Measurements from ENCODE around the gene PSG1. TPM values are rescaled to one million over a fixed set of nuclear protein-coding genes. Genes with fewer than 3 reads are reported as not detected.
A peak's percentile ranks its signal among the peaks of the same experiment; 100 is the strongest.
"Not testable (repeated sequence)": the region's sequence is repeated elsewhere in the genome, so short reads cannot be mapped to it uniquely, and the experiment has no call there.

Gene PSG1
- total RNA-seq, 2 experiments from 2014 or later, result not detected

DNA sequence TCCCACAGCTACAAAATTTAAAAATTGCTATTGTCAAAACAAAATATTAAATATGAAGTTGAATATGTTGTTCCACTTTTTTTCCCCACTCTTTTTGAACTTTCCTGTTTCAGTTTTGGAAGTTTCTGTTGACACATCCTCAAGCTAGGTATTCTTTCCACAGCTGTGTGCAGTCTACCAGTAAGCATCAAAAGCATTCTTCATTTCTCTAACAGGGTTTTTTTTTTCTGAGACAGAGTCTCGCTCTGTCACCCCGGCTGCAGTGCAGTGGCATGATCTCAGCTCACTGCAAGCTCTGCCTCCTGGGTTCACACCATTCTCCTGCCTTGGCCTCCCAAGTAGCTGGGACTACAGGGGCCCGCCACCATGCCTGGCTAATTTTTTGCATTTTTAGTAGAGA is 5.4 kb downstream of the PSG1 start:
- H3K9me3 Mint-ChIP-seq; H3K27ac Mint-ChIP-seq; H3K4me3 Mint-ChIP-seq; H3K36me3 Mint-ChIP-seq; ATAC-seq (ENCODE audit: low read depth); H3K27me3 Mint-ChIP-seq; H3K4me1 Mint-ChIP-seq; DNase-seq; POLR2A ChIA-PET: not testable (repeated sequence)

- no peaks in the 10 kb centered on the region for H3K9me3 Mint-ChIP-seq
- no peaks in the 10 kb centered on the region for H3K36me3 Mint-ChIP-seq
- H3K4me3 Mint-ChIP-seq, result no peak overlapping the region
- no peaks in the 10 kb centered on the region for H3K4me1 Mint-ChIP-seq
- no peak for DNase-seq
- POLR2A ChIA-PET, result no interaction called here
- no peaks in the 10 kb centered on the region for H3K27me3 Mint-ChIP-seq
- ATAC-seq (ENCODE audit: low read depth), result no peak
- H3K27ac Mint-ChIP-seq, result no peak overlapping the region
Observed at GRCh38 chr19:42872608-42873007, 6.9 kb downstream of the PSG1 start.

- Mint-ChIP-seq H3K27me3 (no peaks in the 10 kb centered on the region), H3K4me1 (no peaks in the 10 kb centered on the region), H3K27ac (no peak overlapping the region), H3K36me3 (no peaks in the 10 kb centered on the region), H3K9me3 (no peaks in the 10 kb centered on the region), H3K4me3 (no peak overlapping the region)
- POLR2A ChIA-PET, result no interaction called here
- no peak for ATAC-seq (ENCODE audit: low read depth)
- DNase-seq, result no peak
Observed at GRCh38 chr19:42857544-42857867, 22.0 kb downstream of the PSG1 start.

- POLR2A ChIA-PET, H3K36me3 Mint-ChIP-seq: not testable (repeated sequence)
Observed at GRCh38 chr19:42856866-42857543, 22.5 kb downstream of the PSG1 start.

GRCh38 chr19:42854745-42855144 is 24.8 kb downstream of the PSG1 start:
- H3K9me3 Mint-ChIP-seq; H3K36me3 Mint-ChIP-seq; DNase-seq; H3K27ac Mint-ChIP-seq; POLR2A ChIA-PET; H3K4me3 Mint-ChIP-seq; H3K4me1 Mint-ChIP-seq; ATAC-seq (ENCODE audit: low read depth); H3K27me3 Mint-ChIP-seq: not testable (repeated sequence)

More at GRCh38 chr19:42856866-42857543, 22.5 kb downstream of the PSG1 start:
- DNase-seq, result peak; percentile 37
- not testable (repeated sequence) for H3K9me3 Mint-ChIP-seq; H3K4me3 Mint-ChIP-seq; H3K27ac Mint-ChIP-seq; H3K4me1 Mint-ChIP-seq; ATAC-seq (ENCODE audit: low read depth); H3K27me3 Mint-ChIP-seq

DNA sequence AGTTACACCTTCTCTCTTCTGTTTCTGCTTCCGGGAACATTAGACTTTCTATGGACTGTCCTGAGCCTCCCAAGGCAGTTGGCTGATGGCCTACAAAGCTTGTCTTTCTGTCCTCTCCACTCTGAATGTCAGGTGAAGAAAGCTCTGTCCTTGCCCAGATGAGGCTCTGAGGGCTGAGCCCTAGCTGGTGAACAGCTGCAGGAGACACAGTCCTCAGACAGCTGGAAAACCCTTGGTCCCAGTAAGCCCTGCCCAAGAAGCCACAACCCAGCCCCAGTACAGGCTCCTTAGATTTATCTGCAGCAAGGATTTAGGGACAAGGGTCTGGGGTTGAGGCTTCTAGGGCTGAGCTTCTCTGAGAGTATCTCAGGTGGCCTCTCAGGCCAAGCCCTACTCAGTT is 26.3 kb downstream of the PSG1 start:
- POLR2A ChIA-PET; H3K4me1 Mint-ChIP-seq; ATAC-seq (ENCODE audit: low read depth); H3K9me3 Mint-ChIP-seq; H3K27ac Mint-ChIP-seq; H3K36me3 Mint-ChIP-seq; H3K4me3 Mint-ChIP-seq; H3K27me3 Mint-ChIP-seq; DNase-seq: not testable (repeated sequence)

DNA sequence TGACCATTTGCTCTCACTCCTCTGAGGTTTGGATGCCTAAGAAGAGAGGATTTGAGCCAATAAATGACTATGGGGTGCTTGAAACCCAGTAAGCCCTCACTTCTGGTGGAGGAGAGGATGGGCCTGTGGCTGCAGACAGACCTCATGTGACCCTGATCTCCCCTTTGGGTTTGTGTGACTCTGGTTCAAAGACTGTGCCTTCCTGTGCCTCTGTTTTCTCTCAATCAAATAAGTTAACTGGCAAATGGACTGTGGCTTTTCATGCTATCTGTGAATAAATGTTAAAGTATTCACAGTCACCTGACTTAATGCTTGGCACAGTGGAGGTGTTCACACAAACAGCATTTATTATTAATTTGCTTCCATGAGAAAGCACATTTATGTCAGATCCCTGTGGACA is 26.7 kb downstream of the PSG1 start:
- POLR2A ChIA-PET; DNase-seq; H3K36me3 Mint-ChIP-seq; H3K27me3 Mint-ChIP-seq; H3K9me3 Mint-ChIP-seq; H3K4me3 Mint-ChIP-seq; ATAC-seq (ENCODE audit: low read depth); H3K27ac Mint-ChIP-seq; H3K4me1 Mint-ChIP-seq: not testable (repeated sequence)

GRCh38 chr19:42851718-42852280 is 27.7 kb downstream of the PSG1 start:
- DNase-seq; H3K36me3 Mint-ChIP-seq; H3K27me3 Mint-ChIP-seq; H3K9me3 Mint-ChIP-seq; POLR2A ChIA-PET; ATAC-seq (ENCODE audit: low read depth); H3K4me1 Mint-ChIP-seq; H3K4me3 Mint-ChIP-seq; H3K27ac Mint-ChIP-seq: not testable (repeated sequence)

DNA sequence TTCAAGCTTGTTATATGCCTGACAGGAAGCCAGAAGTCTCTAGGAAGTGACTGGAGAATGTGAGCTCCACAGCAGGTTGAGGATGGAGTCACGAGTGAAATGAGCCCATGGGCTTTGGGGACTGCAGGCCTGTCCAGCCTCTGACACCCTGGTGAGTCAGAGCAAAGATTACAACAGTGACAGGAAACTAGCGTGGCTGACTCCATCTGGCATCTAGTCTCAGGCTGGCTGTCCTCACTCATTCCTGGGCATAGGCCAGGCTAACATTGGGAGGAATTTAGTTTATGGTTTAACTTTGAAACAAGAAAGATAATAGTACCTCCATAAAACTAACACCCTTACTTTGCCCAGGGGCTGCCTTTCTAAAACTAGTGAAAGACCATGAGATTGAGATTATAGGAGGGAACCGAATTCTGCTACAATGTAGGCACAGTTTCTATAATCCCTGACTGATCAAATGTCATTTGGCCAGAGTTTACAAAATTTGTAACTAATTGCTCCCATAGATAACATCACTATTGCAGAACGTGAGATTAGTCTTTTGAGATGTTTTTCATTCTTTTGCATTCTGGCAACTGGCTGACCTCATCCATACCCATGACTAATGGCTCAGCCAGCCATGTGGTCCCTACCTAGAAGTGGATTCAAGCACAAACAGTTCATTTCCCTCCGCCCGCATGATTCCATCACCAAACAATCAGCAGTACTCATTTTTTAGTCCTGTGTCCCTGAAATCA is 28.4 kb downstream of the PSG1 start:
- Mint-ChIP-seq H3K4me3 (no peak overlapping the region), H3K36me3 (no peaks in the 10 kb centered on the region), H3K27me3 (peaks cover 4% of the 10 kb centered on the region), H3K4me1 (no peaks in the 10 kb centered on the region), H3K9me3 (no peaks in the 10 kb centered on the region), H3K27ac (no peak overlapping the region)
- POLR2A ChIA-PET, result interaction anchor here (0.6 kb wide), 1 partner anchor 276 kb away, joined by 3 read pairs; no protein-coding TSS in a partner anchor
- DNase-seq, result no peak
- no peak for ATAC-seq (ENCODE audit: low read depth)

GRCh38 chr19:42846597-42846996 is 32.9 kb downstream of the PSG1 start:
- ATAC-seq (ENCODE audit: low read depth) (no peak), DNase-seq (no peak)
- Mint-ChIP-seq H3K4me3 (no peak overlapping the region), H3K27ac (no peak overlapping the region), H3K27me3 (peaks cover 4% of the 10 kb centered on the region), H3K36me3 (no peaks in the 10 kb centered on the region), H3K4me1 (no peaks in the 10 kb centered on the region), H3K9me3 (no peaks in the 10 kb centered on the region)
- POLR2A ChIA-PET, result no interaction called here

- H3K4me1 Mint-ChIP-seq; H3K36me3 Mint-ChIP-seq; H3K27ac Mint-ChIP-seq; H3K4me3 Mint-ChIP-seq; DNase-seq; H3K9me3 Mint-ChIP-seq; ATAC-seq (ENCODE audit: low read depth); POLR2A ChIA-PET: not testable (repeated sequence)
- peaks cover 10% of the 10 kb centered on the region for H3K27me3 Mint-ChIP-seq
Observed at GRCh38 chr19:42843631-42844030, 35.9 kb downstream of the PSG1 start.

GRCh38 chr19:42832746-42833442 is 46.6 kb downstream of the PSG1 start:
- H3K27ac Mint-ChIP-seq; ATAC-seq (ENCODE audit: low read depth); DNase-seq; H3K27me3 Mint-ChIP-seq; H3K36me3 Mint-ChIP-seq; H3K4me1 Mint-ChIP-seq; H3K9me3 Mint-ChIP-seq; H3K4me3 Mint-ChIP-seq; POLR2A ChIA-PET: not testable (repeated sequence)

- ATAC-seq (ENCODE audit: low read depth); H3K36me3 Mint-ChIP-seq; DNase-seq; H3K4me1 Mint-ChIP-seq; H3K27ac Mint-ChIP-seq; POLR2A ChIA-PET; H3K4me3 Mint-ChIP-seq; H3K27me3 Mint-ChIP-seq; H3K9me3 Mint-ChIP-seq: not testable (repeated sequence)
Observed at GRCh38 chr19:42832023-42832680, 47.4 kb downstream of the PSG1 start.

All from activated naive CD8-positive, alpha-beta T cell treated with anti-CD3 and anti-CD28 coated beads, Interleukin-2, amount 10 ng/mL, durations not matched to agents 7 days and 5 days (primary cell).